AG04450 (cell line): ENCODE results near the gene ERCC2. TPM values are rescaled to one million over a fixed set of nuclear protein-coding genes. Genes with fewer than 3 reads are reported as not detected.
"Not testable (repeated sequence)": the region's sequence is repeated elsewhere in the genome, so short reads cannot be mapped to it uniquely, and the experiment has no call there.

Source experiments
- CTCF ChIA-PET: fragments of 300-600, 350-600 bp; formaldehyde crosslinking; extraction: SDS; loops from one replicate; lab custom pipeline; 2022; ENCODE audit warnings: antibody characterized with exemption, inconsistent platforms; lab: Charles Lee
- POLR2A ChIA-PET: fragments of 350-600 bp; formaldehyde crosslinking; extraction: SDS; loops from one replicate; lab custom pipeline; 2021; ENCODE audit warnings: antibody characterized with exemption, inconsistent platforms; lab: Yijun Ruan, JAX
- DNase-seq: peaks from one replicate; pipeline ENCODE4 v3.0.0-alpha.2; 2011; ENCODE audit warnings: low read depth, low spot score
- H3K27ac ChIP-seq: one replicate; pipeline ENCODE4 v1.5.1; 2012; ENCODE audit warnings: low read depth, low read length, control low read depth
- H3K27me3 ChIP-seq: one replicate; pipeline ENCODE4 v1.6.0; 2012; ENCODE audit warnings: low read length; ENCODE audit not compliant: control insufficient read depth, insufficient read depth
- H3K4me3 ChIP-seq: 2 replicates; pipeline ENCODE4 v1.5.1; 2011; ENCODE audit warnings: mild to moderate bottlenecking, low read depth, low read length, control low read depth
- H3K9me3 ChIP-seq: 2 replicates; pipeline ENCODE4 v1.5.1; 2012; ENCODE audit warnings: low read length; ENCODE audit not compliant: control insufficient read depth, insufficient read depth
- polyA plus RNA-seq: library from polyadenylated mRNA; depleted of rRNA; stranded (reverse); fragments of >200 nt; gene quantifications from 2 replicates; pipeline ENCODE4 v1.2.3, GENCODE V29; 2011
- TF ChIP-seq, protein P1 (sequence below): IDR thresholded peaks from 2 replicates; pipeline ENCODE4 v1.5.1; 2011; ENCODE audit warnings: low read depth, low read length, control low read depth, inconsistent platforms

Gene ERCC2
- polyA plus RNA-seq, 1 experiment: 51.4 TPM

DNA sequence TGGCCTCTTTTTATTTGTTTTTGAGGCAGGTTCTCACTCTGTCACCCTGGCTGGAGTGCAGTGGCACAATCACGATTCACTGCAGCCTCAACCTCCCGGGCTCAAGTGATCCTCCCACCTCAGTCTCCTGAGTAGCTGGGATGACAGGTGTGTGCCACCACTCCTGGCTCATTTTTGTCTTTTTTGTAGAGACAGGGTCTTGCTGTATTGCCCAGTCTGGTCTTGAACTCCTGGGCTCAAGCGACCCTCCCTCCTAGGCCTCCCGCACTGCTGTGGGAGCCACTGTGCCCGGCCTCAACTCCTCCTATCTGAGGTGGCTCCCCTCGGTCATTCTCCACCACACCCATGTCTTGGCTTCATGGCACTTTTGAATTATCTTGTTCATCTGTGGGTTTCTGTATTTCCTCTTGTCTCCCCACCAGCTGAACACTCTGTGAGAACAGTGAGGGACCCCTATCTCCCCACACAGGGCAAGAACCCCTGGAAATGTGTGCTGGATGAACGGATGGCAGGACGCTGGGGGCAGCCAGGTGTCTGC lies 55.6 kb downstream of the ERCC2 start:
- Histone ChIP-seq H3K27me3 (peaks cover 18% of the 10 kb centered on the region), H3K4me3 (no peak overlapping the region), H3K9me3 (no peaks in the 10 kb centered on the region; the same call in 1 of the 2 replicates), H3K27ac (no peak overlapping the region)
- DNase-seq: no peak
- CTCF ChIA-PET: no interaction called here
- POLR2A ChIA-PET: interaction anchor here (0.6 kb wide), 1 partner anchor 190 kb away, joined by 3 read pairs; no protein-coding TSS in a partner anchor
- TF ChIP-seq, protein P1, sequence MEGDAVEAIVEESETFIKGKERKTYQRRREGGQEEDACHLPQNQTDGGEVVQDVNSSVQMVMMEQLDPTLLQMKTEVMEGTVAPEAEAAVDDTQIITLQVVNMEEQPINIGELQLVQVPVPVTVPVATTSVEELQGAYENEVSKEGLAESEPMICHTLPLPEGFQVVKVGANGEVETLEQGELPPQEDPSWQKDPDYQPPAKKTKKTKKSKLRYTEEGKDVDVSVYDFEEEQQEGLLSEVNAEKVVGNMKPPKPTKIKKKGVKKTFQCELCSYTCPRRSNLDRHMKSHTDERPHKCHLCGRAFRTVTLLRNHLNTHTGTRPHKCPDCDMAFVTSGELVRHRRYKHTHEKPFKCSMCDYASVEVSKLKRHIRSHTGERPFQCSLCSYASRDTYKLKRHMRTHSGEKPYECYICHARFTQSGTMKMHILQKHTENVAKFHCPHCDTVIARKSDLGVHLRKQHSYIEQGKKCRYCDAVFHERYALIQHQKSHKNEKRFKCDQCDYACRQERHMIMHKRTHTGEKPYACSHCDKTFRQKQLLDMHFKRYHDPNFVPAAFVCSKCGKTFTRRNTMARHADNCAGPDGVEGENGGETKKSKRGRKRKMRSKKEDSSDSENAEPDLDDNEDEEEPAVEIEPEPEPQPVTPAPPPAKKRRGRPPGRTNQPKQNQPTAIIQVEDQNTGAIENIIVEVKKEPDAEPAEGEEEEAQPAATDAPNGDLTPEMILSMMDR: no peak

DNA sequence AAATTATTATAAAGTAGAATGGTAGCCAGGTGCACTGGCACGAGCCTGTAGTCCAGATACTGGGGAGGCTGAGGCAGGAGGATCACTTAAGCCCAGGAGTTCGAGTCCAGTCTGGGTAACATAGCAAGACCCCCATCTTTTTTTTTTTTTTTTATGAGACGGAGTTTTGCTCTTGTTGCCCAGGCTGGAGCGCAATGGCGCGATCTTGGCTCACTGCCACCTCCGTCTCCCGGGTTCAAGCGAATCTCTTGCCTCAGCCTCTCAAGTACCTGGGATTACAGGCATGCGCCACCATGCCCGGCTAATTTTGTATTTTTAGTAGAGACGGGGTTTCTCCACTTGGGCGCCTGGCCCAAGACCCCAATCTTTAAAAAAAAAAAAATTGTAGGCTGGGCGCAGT lies 58.1 kb downstream of the ERCC2 start:
- H3K4me3 ChIP-seq, H3K9me3 ChIP-seq, POLR2A ChIA-PET, DNase-seq, H3K27ac ChIP-seq, CTCF ChIA-PET: not testable (repeated sequence)
- H3K27me3 ChIP-seq: peaks cover 18% of the 10 kb centered on the region

DNA sequence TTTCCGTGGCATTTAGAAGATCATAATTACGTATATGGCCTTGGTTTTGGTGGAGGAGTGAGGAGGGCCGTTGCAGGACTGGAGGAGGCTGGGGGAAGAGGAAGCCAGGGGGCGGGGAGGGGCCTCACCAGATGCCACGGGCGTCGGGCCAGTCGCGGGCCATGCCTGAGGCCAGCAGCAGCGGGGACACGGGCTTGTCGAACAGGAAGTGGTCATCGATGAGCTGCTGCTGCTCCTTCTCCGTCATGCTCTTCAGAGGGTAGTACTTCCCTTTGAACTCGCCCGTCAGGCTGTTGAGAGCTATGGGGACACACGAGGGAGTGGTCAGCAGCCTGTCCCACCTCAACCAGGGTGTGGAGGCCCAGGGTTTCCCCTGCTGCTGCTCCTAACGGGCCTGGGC lies 58.8 kb downstream of the ERCC2 start:
- CTCF ChIA-PET: no interaction called here
- Histone ChIP-seq H3K27ac (no peak overlapping the region), H3K27me3 (peaks cover 16% of the 10 kb centered on the region), H3K9me3 (peaks cover 10% of the 10 kb centered on the region; the same call in 1 of the 2 replicates), H3K4me3 (no peak overlapping the region)
- TF ChIP-seq, protein P1: no peak
- POLR2A ChIA-PET: no interaction called here
- DNase-seq: no peak

DNA sequence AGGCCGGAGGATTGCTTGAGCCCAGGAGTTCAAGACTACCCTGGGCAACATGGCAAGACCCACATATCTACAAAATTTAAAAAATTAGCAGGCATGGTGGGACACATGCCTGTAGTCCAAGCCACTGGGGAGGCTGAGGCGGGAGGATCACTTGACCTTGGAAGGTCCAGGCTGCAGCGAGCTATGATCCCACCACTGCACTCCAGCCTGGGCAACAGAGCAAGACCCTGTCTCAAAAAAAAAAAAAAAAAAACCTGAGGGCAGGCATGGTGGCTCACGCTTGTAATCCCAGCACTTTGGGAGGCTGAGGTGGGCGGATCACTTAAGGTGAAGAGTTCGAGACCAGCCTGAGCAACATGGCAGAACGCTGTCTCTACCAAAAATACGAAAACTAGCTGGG lies 61.1 kb downstream of the ERCC2 start:
- H3K27ac ChIP-seq, POLR2A ChIA-PET, CTCF ChIA-PET, H3K4me3 ChIP-seq, H3K27me3 ChIP-seq, DNase-seq: not testable (repeated sequence)
- peaks cover 13% of the 10 kb centered on the region; the same call in 1 of the 2 replicates for H3K9me3 ChIP-seq

DNA sequence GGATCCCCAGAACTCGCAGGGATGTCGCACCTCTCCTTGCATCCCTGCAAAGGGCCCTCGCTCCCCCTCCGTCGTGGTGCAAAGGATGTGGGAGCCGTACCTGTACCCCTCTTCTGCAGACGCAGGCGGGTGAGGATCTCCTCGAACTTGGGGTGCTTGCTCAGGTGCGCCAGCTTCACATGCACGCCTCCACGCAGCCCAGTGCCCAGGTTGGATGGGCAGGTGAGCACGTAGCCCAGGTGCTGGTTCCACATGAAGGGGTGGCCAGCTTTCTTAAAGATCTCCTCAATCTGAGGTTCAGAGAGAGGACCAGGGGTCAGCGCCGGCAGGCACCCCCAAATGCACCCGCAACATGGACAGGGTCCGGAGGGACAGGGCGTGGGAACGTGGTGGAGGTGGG lies 63.0 kb downstream of the ERCC2 start:
- CTCF ChIA-PET: no interaction called here
- TF ChIP-seq, protein P1: no peak
- POLR2A ChIA-PET: interaction anchor here (0.6 kb wide), 1 partner anchor 32 kb away, joined by 8 read pairs; no protein-coding TSS in a partner anchor

DNA sequence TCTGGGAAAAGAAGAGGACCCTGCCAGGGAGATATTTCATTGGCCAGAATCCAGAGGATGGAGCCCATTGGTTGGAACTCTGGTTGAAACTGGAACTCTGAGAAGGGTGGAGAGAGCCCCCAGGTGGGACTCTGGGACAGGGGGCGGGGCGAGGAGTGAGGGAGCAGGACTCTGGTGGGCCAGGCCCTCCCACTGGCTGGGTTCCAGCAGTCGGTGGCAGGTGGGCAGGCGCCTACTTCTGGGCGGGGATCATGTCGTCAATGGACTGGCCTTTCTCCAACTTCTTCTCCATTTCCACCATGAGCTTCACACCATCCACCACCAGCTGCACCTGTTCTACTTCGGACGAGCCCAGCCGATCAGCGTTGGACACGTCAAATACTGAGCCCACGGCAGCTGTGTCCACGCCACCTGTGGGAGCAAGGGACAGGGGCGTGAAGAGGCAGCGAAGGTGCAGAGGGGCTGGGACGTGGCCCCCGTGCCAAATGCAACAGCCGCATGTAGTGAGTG lies 63.8 kb downstream of the ERCC2 start:
- DNase-seq: no peak
- CTCF ChIA-PET: no interaction called here
- POLR2A ChIA-PET: interaction anchor here (0.6 kb wide), 1 partner anchor 23 kb away, joined by 6 read pairs; no protein-coding TSS in a partner anchor
- Histone ChIP-seq H3K27me3 (peaks cover 2% of the 10 kb centered on the region), H3K4me3 (no peak overlapping the region), H3K27ac (no peak overlapping the region), H3K9me3 (peaks cover 13% of the 10 kb centered on the region)
- TF ChIP-seq, protein P1: no peak

More for the DNA sequence above, 63.0 kb downstream of the ERCC2 start:
- H3K27ac ChIP-seq: no peak overlapping the region
- peaks cover 13% of the 10 kb centered on the region for H3K9me3 ChIP-seq
- peaks cover 2% of the 10 kb centered on the region for H3K27me3 ChIP-seq
- DNase-seq: no peak
- H3K4me3 ChIP-seq: no peak overlapping the region
